ENCODE measurements around the gene PHLPP1.

The PHLPP1 gene

GRCh38 chr18:62744076-62744968, 29.0 kb downstream of the PHLPP1 start:
- DNase-seq = no peak

- no peak for DNase-seq
Measured at GRCh38 chr18:62745089-62745751, 29.9 kb downstream of the PHLPP1 start.

GRCh38 chr18:62749389-62749788, 34.0 kb downstream of the PHLPP1 start:
- no peak for DNase-seq

GRCh38 chr18:62751341-62751821, 36.0 kb downstream of the PHLPP1 start:
- peak in 2 of 3 experiments; percentile 27 to 68 for DNase-seq

GRCh38 chr18:62751977-62752376, 36.6 kb downstream of the PHLPP1 start:
- DNase-seq = no peak

- DNase-seq = no peak
Measured at GRCh38 chr18:62754026-62754425, 38.7 kb downstream of the PHLPP1 start.

- DNase-seq = no peak
Measured at GRCh38 chr18:62755454-62755853, 40.1 kb downstream of the PHLPP1 start.

- DNase-seq = no peak
Measured at GRCh38 chr18:62755946-62756345, 40.6 kb downstream of the PHLPP1 start.

- no peak for DNase-seq
Measured at GRCh38 chr18:62757399-62758010, 42.2 kb downstream of the PHLPP1 start.

GRCh38 chr18:62758591-62758990, 43.2 kb downstream of the PHLPP1 start:
- no peak for DNase-seq

GRCh38 chr18:62759704-62760402, 44.5 kb downstream of the PHLPP1 start:
- no peak for DNase-seq

- DNase-seq = no peak
Measured at GRCh38 chr18:62760403-62760734, 45.0 kb downstream of the PHLPP1 start.

GRCh38 chr18:62763101-62763521, 47.8 kb downstream of the PHLPP1 start:
- DNase-seq = no peak

- no peak for DNase-seq
Measured at GRCh38 chr18:62766266-62766665, 50.9 kb downstream of the PHLPP1 start.

GRCh38 chr18:62767321-62767720, 52.0 kb downstream of the PHLPP1 start:
- no peak for DNase-seq

- no peak for DNase-seq
Measured at GRCh38 chr18:62767836-62768557, 52.7 kb downstream of the PHLPP1 start.

- DNase-seq = peak in 1 of 3 experiments; percentile 62
Measured at GRCh38 chr18:62768558-62768943, 53.2 kb downstream of the PHLPP1 start.

GRCh38 chr18:62769216-62769615, 53.9 kb downstream of the PHLPP1 start:
- no peak for DNase-seq

GRCh38 chr18:62771494-62772270, 56.3 kb downstream of the PHLPP1 start:
- DNase-seq = no peak

GRCh38 chr18:62772860-62773584, 57.7 kb downstream of the PHLPP1 start:
- no peak for DNase-seq

GRCh38 chr18:62773691-62774090, 58.4 kb downstream of the PHLPP1 start:
- no peak for DNase-seq

Data from NCI-H1417 (cell line).